Progenitor cell of endocrine pancreas (in vitro differentiated cells): ENCODE results near the gene PHACTR1. TPM values are rescaled to one million over a fixed set of nuclear protein-coding genes. Genes with fewer than 3 reads are reported as not detected.

Experiments
- DNase-seq: peaks from one replicate; pipeline ENCODE4 v3.0.0; 2021; ENCODE audit warnings: low spot score; ENCODE audit not compliant: unreplicated experiment
- H3K27ac Mint-ChIP-seq: 2 replicates; pipeline ENCODE4 v1.8.0; 2021; ENCODE audit warnings: mild to moderate bottlenecking, moderate library complexity, mixed read lengths
- H3K27me3 Mint-ChIP-seq: 2 replicates; pipeline ENCODE4 v1.8.0; 2021; ENCODE audit warnings: mixed read lengths
- H3K36me3 Mint-ChIP-seq: 2 replicates; pipeline ENCODE4 v1.8.0; 2022; ENCODE audit warnings: mixed read lengths; ENCODE audit not compliant: insufficient read depth
- H3K4me1 Mint-ChIP-seq: 2 replicates; pipeline ENCODE4 v1.8.0; 2021; ENCODE audit warnings: low read depth, mixed read lengths
- H3K4me3 Mint-ChIP-seq: 2 replicates; pipeline ENCODE4 v1.8.0; 2021; ENCODE audit warnings: low read depth, mild to moderate bottlenecking, moderate library complexity, mixed read lengths
- H3K9me3 Mint-ChIP-seq: 2 replicates; pipeline ENCODE4 v1.8.0; 2021; ENCODE audit warnings: low read depth, mixed read lengths
- CTCF ChIP-seq: fragments of 200-600 bp; sonication (generic); IDR thresholded peaks from one replicate; pipeline ENCODE4 v1.5.0; 2021; ENCODE audit warnings: antibody characterized with exemption, mild to moderate bottlenecking; ENCODE audit not compliant: unreplicated experiment
- total RNA-seq: library from RNA; stranded (reverse); gene quantifications from 2 replicates; pipeline ENCODE4 v1.2.1, GENCODE V29; 2021

PHACTR1 gene
- total RNA-seq, 1 donor from 2014 or later: 8.6 TPM

GRCh38 chr6:13012296-13012695 is 295.7 kb downstream of the PHACTR1 start:
- DNase-seq: no peak
- Mint-ChIP-seq H3K27ac (peak overlapping the region; percentile 38), H3K36me3 (no peaks in the 10 kb centered on the region), H3K27me3 (peaks cover 59% of the 10 kb centered on the region), H3K9me3 (no peaks in the 10 kb centered on the region), H3K4me3 (peak overlapping the region; percentile 80), H3K4me1 (peaks cover 33% of the 10 kb centered on the region)
- no peak for TF ChIP-seq CTCF

- Mint-ChIP-seq H3K4me1 (peaks cover 33% of the 10 kb centered on the region), H3K4me3 (peak overlapping the region; percentile 80), H3K36me3 (no peaks in the 10 kb centered on the region), H3K9me3 (no peaks in the 10 kb centered on the region), H3K27ac (peak overlapping the region; percentile 81), H3K27me3 (peaks cover 53% of the 10 kb centered on the region)
- peak; percentile 10 for DNase-seq
- TF ChIP-seq CTCF: no peak
Observed at GRCh38 chr6:13012977-13013680, 296.6 kb downstream of the PHACTR1 start.

- TF ChIP-seq CTCF: no peak
Observed at GRCh38 chr6:13013681-13014503, 297.3 kb downstream of the PHACTR1 start.

GRCh38 chr6:13014504-13015378 is 298.2 kb downstream of the PHACTR1 start:
- Mint-ChIP-seq H3K4me3 (peak overlapping the region; percentile 69), H3K9me3 (no peaks in the 10 kb centered on the region), H3K27me3 (peaks cover 47% of the 10 kb centered on the region), H3K4me1 (peaks cover 33% of the 10 kb centered on the region), H3K36me3 (no peaks in the 10 kb centered on the region), H3K27ac (peak overlapping the region; percentile 11)
- peak; percentile 24 for DNase-seq
- TF ChIP-seq CTCF: no peak

More at GRCh38 chr6:13013681-13014503, 297.3 kb downstream of the PHACTR1 start:
- peaks cover 33% of the 10 kb centered on the region for H3K4me1 Mint-ChIP-seq
- no peaks in the 10 kb centered on the region for H3K36me3 Mint-ChIP-seq
- H3K27ac Mint-ChIP-seq: peak overlapping the region; percentile 81
- peak overlapping the region; percentile 80 for H3K4me3 Mint-ChIP-seq
- DNase-seq: peak; percentile 14
- H3K27me3 Mint-ChIP-seq: peaks cover 49% of the 10 kb centered on the region
- H3K9me3 Mint-ChIP-seq: no peaks in the 10 kb centered on the region

- H3K27ac Mint-ChIP-seq: no peak overlapping the region
- no peak overlapping the region for H3K4me3 Mint-ChIP-seq
- peaks cover 51% of the 10 kb centered on the region for H3K27me3 Mint-ChIP-seq
- peaks cover 33% of the 10 kb centered on the region for H3K4me1 Mint-ChIP-seq
- no peak for TF ChIP-seq CTCF
- H3K36me3 Mint-ChIP-seq: no peaks in the 10 kb centered on the region
- no peak for DNase-seq
- no peaks in the 10 kb centered on the region for H3K9me3 Mint-ChIP-seq
Observed at GRCh38 chr6:13015379-13015681, 298.8 kb downstream of the PHACTR1 start.
